Astrocyte of the cerebellum (primary cell): ENCODE results near the gene GHR.

Experiments used
- DNase-seq: peaks from one replicate; pipeline ENCODE4 v3.0.0-alpha.2; 2011; ENCODE audit warnings: low read depth
- H3K4me3 ChIP-seq: 2 replicates; pipeline ENCODE4 v1.5.1; 2011; ENCODE audit warnings: mild to moderate bottlenecking, low read depth, low read length, moderate library complexity
- CTCF ChIP-seq: IDR thresholded peaks from 2 replicates; pipeline ENCODE4 v1.5.1; 2012; ENCODE audit warnings: low read length, low read depth, moderate library complexity, mild to moderate bottlenecking; ENCODE audit errors: missing control alignments
- in situ Hi-C: cut with HindIII; loops from 2 replicates; pipeline ENCODE4 v1.10.0; 2017; ENCODE audit warnings: low sequenced_read_pairs

GHR gene

GRCh38 chr5:42502613-42503470 is 79.6 kb downstream of the GHR start:
- in situ Hi-C loops: no loop called here
- no peak overlapping the region for H3K4me3 ChIP-seq
- no peak for DNase-seq
- no peak for TF ChIP-seq CTCF

- in situ Hi-C loops: no loop called here
- no peak for TF ChIP-seq CTCF
- no peak overlapping the region for H3K4me3 ChIP-seq
- DNase-seq: no peak
Measured at GRCh38 chr5:42506662-42507061, 83.4 kb downstream of the GHR start.

- TF ChIP-seq CTCF: no peak
- in situ Hi-C loops: no loop called here
- no peak for DNase-seq
- H3K4me3 ChIP-seq: no peak overlapping the region
Measured at GRCh38 chr5:42507451-42508097, 84.3 kb downstream of the GHR start.

- H3K4me3 ChIP-seq: no peak overlapping the region
- in situ Hi-C loops: no loop called here
- DNase-seq: no peak
- TF ChIP-seq CTCF: no peak
Measured at GRCh38 chr5:42513246-42513645, 90.0 kb downstream of the GHR start.

- no peak for TF ChIP-seq CTCF
- no peak for DNase-seq
- H3K4me3 ChIP-seq: no peak overlapping the region
- in situ Hi-C loops: no loop called here
Measured at GRCh38 chr5:42514754-42515153, 91.5 kb downstream of the GHR start.

GRCh38 chr5:42515504-42515903 is 92.3 kb downstream of the GHR start:
- DNase-seq: no peak
- H3K4me3 ChIP-seq: no peak overlapping the region
- TF ChIP-seq CTCF: no peak
- in situ Hi-C loops: no loop called here
